A549 (cell line): Measurements from ENCODE around the gene SLC48A1.
A peak's percentile ranks its signal among the peaks of the same experiment; 100 is the strongest.

ENCODE experiments used
- CTCF ChIP-seq: fragments of >200 bp; sonication (Bioruptor Twin); formaldehyde crosslinking; IDR thresholded peaks from 3 replicates; pipeline ENCODE4 v1.5.1; 2016
- ELK1 ChIP-seq: fragments of 150-350 bp; IDR thresholded peaks from 2 replicates; pipeline ENCODE4 v1.6.1; 2014; ENCODE audit warnings: low read depth, mild to moderate bottlenecking, low read length
- EP300 ChIP-seq, 2 experiments: fragments of >200 bp; sonication (Bioruptor Twin); formaldehyde crosslinking; IDR thresholded peaks; 2 replicates in 1 of 2; 3 replicates in 1 of 2; pipeline ENCODE4 v1.6.1; 2016 to 2017
- ESRRA ChIP-seq: fragments of 150-350 bp; IDR thresholded peaks from 2 replicates; pipeline ENCODE4 v1.6.1; 2014; ENCODE audit warnings: mild to moderate bottlenecking, low read length, borderline replicate concordance
- MAFK ChIP-seq: fragments of 450-650 bp; IDR thresholded peaks from 2 replicates; pipeline ENCODE4 v1.6.1; 2014; ENCODE audit not compliant: partially characterized antibody
- PHF8 ChIP-seq: fragments of 200-600 bp; sonication (generic); IDR thresholded peaks from 2 replicates; pipeline ENCODE4 v1.6.1; 2016; ENCODE audit warnings: low read depth, mild to moderate bottlenecking, antibody characterized with exemption, moderate library complexity, borderline replicate concordance
- POLR2A ChIP-seq: IDR thresholded peaks from 2 replicates; pipeline ENCODE4 v1.6.1; 2012; ENCODE audit warnings: mild to moderate bottlenecking, low read length
- POLR2AphosphoS2 ChIP-seq: conservative IDR thresholded peaks from 2 replicates; pipeline ENCODE4 v1.6.1; 2012; ENCODE audit warnings: low read length, improper control_type of control experiment, inconsistent platforms
- REST ChIP-seq: fragments of 200-600 bp; sonication (generic); IDR thresholded peaks from 2 replicates; pipeline ENCODE4 v1.6.1; 2016; ENCODE audit warnings: antibody characterized with exemption, mild to moderate bottlenecking, moderate library complexity
- TP53 ChIP-seq: fragments of 250-450 bp; sonication (Bioruptor Pico); IDR thresholded peaks from 2 replicates; pipeline ENCODE4 v1.5.0; 2021; ENCODE audit warnings: mild to moderate bottlenecking, moderate library complexity

GRCh38 chr12:47812797-47813510, 39.9 kb downstream of the SLC48A1 start:
- TF ChIP-seq CTCF (no peak), REST (no peak), ESRRA (no peak), POLR2A (no peak), PHF8 (no peak), EP300 (IDR thresholded peaks at IDR 0.05) (no peak), POLR2AphosphoS2 (no peak), TP53 (CRISPR knock-in tag) (no peak), MAFK (peak; percentile 24), ELK1 (no peak)
